HL-60 (cell line): ENCODE data around the gene PRSS27.

Experiments
- CTCF ChIP-seq: IDR thresholded peaks from one replicate; pipeline ENCODE4 v1.5.1; 2011; ENCODE audit warnings: low read length, control low read depth, inconsistent platforms; ENCODE audit not compliant: insufficient read depth
- GABPA ChIP-seq: IDR thresholded peaks from 2 replicates; pipeline ENCODE4 v1.6.1; 2012; ENCODE audit warnings: low read depth
- SPI1 ChIP-seq: IDR thresholded peaks from 2 replicates; pipeline ENCODE4 v1.6.1; 2012; ENCODE audit warnings: low read depth, mild to moderate bottlenecking, borderline replicate concordance

GRCh38 chr16:2701713-2702437, 18.1 kb downstream of the PRSS27 start:
- no peak for TF ChIP-seq CTCF
- no peak for TF ChIP-seq GABPA
- TF ChIP-seq SPI1: no peak
